ENCODE data around the gene ST6GAL2. TPM values are rescaled to one million over a fixed set of nuclear protein-coding genes. Genes with fewer than 3 reads are reported as not detected.
A peak's percentile ranks its signal among the peaks of the same experiment; 100 is the strongest.

ST6GAL2 gene, protein sequence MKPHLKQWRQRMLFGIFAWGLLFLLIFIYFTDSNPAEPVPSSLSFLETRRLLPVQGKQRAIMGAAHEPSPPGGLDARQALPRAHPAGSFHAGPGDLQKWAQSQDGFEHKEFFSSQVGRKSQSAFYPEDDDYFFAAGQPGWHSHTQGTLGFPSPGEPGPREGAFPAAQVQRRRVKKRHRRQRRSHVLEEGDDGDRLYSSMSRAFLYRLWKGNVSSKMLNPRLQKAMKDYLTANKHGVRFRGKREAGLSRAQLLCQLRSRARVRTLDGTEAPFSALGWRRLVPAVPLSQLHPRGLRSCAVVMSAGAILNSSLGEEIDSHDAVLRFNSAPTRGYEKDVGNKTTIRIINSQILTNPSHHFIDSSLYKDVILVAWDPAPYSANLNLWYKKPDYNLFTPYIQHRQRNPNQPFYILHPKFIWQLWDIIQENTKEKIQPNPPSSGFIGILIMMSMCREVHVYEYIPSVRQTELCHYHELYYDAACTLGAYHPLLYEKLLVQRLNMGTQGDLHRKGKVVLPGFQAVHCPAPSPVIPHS
- total RNA-seq (ENCODE audit: unreplicated experiment) = 5.9 TPM
- long read RNA-seq, partial matches to known transcripts = 1 of 1 reads
- long read RNA-seq, other reads (novel, unspliced or antisense) = 0 of 1 reads

DNA sequence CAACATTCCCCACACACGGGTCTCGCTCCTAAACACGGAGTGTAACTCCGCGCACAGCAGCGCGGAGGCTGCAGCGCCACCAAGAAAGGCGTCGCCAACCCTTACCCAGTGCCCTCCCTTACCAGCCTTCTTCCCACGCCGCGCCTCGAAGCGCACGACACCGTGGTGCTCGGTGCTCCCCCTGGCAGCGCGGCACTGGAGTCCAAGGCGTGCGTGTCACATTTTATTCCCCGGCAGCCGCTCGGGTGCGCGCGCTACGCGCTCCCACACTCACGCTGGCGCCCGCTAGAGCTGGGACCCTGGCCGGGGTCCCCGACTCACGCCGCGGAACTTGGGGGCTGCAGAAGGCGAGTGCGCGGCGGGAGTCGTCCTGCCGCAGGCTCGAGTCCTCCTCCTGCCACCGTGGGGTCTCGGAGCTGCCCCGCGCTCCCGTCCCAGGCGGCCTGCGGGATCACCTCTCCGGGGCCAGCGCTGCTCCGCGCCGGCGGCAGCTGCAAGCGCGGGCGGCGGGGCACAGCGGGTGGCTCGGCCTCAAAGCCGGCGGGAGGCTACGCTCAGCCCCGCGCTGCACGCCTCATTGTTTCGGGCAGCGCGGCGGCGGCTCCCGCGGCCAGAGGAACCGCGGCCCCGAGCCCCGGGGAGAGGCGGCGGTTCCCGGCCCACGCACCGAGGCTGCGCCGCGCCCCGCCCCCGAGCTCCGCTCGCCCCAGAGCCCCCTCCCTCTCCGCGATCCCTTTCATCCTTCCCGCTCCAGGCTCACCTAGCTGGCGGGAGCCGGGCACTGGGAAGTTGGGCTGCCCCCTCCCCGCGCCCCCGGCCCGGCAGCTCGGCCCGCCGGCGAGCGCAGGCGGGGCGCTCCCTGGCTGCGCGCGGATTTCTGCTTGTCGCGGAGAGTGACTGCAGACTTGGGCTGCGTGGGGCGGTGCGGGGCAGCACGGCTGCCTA is at the start of gene ST6GAL2:
TSS of gene ST6GAL2 (minus strand) at position 197 of the 945 bp plus-strand sequence. CDS start 42,190 bp downstream, outside the sequence.
- Mint-ChIP-seq H3K9me3 (ENCODE audit: unreplicated experiment) (peaks cover 12% of the 10 kb centered on the region), H3K27me3 (ENCODE audit: unreplicated experiment) (peaks cover 11% of the 10 kb centered on the region), H3K4me1 (ENCODE audit: low read depth, unreplicated experiment) (peaks cover 9% of the 10 kb centered on the region), H3K36me3 (ENCODE audit: unreplicated experiment) (no peaks in the 10 kb centered on the region), H3K4me3 (ENCODE audit: unreplicated experiment) (peak within 1 kb of the TSS; percentile 97), H3K27ac (ENCODE audit: unreplicated experiment) (peak within 1 kb of the TSS; percentile 65)
- TF ChIP-seq, protein P1, sequence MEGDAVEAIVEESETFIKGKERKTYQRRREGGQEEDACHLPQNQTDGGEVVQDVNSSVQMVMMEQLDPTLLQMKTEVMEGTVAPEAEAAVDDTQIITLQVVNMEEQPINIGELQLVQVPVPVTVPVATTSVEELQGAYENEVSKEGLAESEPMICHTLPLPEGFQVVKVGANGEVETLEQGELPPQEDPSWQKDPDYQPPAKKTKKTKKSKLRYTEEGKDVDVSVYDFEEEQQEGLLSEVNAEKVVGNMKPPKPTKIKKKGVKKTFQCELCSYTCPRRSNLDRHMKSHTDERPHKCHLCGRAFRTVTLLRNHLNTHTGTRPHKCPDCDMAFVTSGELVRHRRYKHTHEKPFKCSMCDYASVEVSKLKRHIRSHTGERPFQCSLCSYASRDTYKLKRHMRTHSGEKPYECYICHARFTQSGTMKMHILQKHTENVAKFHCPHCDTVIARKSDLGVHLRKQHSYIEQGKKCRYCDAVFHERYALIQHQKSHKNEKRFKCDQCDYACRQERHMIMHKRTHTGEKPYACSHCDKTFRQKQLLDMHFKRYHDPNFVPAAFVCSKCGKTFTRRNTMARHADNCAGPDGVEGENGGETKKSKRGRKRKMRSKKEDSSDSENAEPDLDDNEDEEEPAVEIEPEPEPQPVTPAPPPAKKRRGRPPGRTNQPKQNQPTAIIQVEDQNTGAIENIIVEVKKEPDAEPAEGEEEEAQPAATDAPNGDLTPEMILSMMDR (IDR thresholded peaks at IDR 0.05; ENCODE audit: partially characterized antibody, unreplicated experiment) = no peak
- peak; percentile 70 for DNase-seq

DNA sequence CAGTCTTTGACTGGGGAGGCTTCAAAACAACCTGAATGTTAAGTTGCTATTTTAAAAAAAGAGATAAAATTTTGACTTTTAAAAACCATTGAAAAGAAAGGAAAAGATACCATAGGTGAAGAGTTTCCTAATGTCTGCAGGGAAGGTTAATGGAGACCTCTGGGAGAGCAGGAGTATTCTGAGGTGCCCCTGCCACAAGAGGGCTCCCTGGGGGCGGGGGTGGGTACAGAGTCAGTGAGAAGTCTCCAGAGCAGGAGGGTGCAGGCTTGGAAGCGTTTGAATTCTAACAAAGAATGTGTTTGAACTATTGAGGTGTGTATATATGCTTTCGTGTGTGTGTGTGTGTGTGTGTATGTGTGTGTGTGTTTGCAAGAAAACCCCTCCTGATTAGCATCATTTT is 46.7 kb upstream of the ST6GAL2 start:
- TF ChIP-seq, protein P1 (IDR thresholded peaks at IDR 0.05; ENCODE audit: partially characterized antibody, unreplicated experiment) = no peak
- no peaks in the 10 kb centered on the region for H3K36me3 Mint-ChIP-seq (ENCODE audit: unreplicated experiment)

DNA sequence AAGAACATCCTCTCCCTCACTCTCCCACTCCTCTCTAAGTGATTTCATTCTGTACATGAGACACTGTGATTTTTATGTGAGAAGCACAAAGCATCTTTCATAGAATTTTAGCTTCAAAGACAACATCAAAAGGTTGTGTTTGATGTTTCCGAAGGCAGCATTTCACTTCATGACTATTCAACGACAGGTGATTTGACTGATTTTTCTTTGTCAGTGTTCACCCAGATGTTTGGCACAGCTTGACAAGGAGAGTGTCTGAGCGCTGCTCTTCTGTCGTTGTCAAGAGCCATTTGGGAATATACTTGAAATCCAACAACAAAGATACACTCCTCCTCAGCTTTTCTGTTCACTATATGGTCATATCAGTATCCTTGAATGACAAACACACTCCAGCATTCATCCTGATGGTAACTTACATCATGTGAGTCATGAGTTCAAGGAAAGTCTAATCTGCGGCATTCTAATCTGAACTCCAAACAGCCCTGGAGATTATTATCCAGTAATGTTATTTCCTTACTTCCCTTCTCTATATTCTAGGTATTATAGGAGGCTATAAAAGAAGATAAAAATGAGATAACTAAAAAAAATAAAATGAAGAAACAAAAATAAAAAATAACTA is 45.9 kb upstream of the ST6GAL2 start:
- no peaks in the 10 kb centered on the region for H3K27me3 Mint-ChIP-seq (ENCODE audit: unreplicated experiment)
- DNase-seq = no peak
- no peak overlapping the region for H3K4me3 Mint-ChIP-seq (ENCODE audit: unreplicated experiment)
- TF ChIP-seq, protein P1 (IDR thresholded peaks at IDR 0.05; ENCODE audit: partially characterized antibody, unreplicated experiment) = no peak
- no peaks in the 10 kb centered on the region for H3K36me3 Mint-ChIP-seq (ENCODE audit: unreplicated experiment)
- no peaks in the 10 kb centered on the region for H3K4me1 Mint-ChIP-seq (ENCODE audit: low read depth, unreplicated experiment)
- no peak overlapping the region for H3K27ac Mint-ChIP-seq (ENCODE audit: unreplicated experiment)
- no peaks in the 10 kb centered on the region for H3K9me3 Mint-ChIP-seq (ENCODE audit: unreplicated experiment)

More for the DNA sequence above, 46.7 kb upstream of the ST6GAL2 start:
- no peaks in the 10 kb centered on the region for H3K27me3 Mint-ChIP-seq (ENCODE audit: unreplicated experiment)
- H3K9me3 Mint-ChIP-seq (ENCODE audit: unreplicated experiment) = no peaks in the 10 kb centered on the region
- no peak overlapping the region for H3K4me3 Mint-ChIP-seq (ENCODE audit: unreplicated experiment)
- H3K27ac Mint-ChIP-seq (ENCODE audit: unreplicated experiment) = no peak overlapping the region
- DNase-seq = no peak
- no peaks in the 10 kb centered on the region for H3K4me1 Mint-ChIP-seq (ENCODE audit: low read depth, unreplicated experiment)

DNA sequence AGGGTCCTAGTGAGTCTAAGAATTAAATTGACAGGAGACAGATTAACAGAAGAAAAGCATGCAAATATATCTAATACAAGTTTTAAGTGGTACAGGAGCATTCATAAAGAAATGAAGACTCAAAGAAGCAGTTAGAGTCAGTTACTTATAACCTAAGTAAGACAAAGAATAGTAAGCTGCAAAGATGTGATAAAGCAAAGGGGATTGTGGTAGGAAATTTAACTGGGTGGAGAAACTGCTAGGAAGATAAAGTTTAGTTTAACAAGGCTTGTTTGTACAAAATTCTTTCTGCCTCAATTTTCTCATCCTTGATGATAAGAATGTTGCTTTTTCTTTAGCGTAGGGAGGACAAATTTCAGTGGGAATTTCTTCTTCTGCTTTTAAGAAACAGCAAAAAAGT is 35.5 kb upstream of the ST6GAL2 start:
- Mint-ChIP-seq H3K36me3 (ENCODE audit: unreplicated experiment) (peaks cover 3% of the 10 kb centered on the region), H3K4me1 (ENCODE audit: low read depth, unreplicated experiment) (no peaks in the 10 kb centered on the region), H3K27ac (ENCODE audit: unreplicated experiment) (no peak overlapping the region)

More for the DNA sequence above, 35.5 kb upstream of the ST6GAL2 start:
- Mint-ChIP-seq H3K4me3 (ENCODE audit: unreplicated experiment) (no peak overlapping the region), H3K9me3 (ENCODE audit: unreplicated experiment) (no peaks in the 10 kb centered on the region), H3K27me3 (ENCODE audit: unreplicated experiment) (peaks cover 2% of the 10 kb centered on the region)
- TF ChIP-seq, protein P1 (IDR thresholded peaks at IDR 0.05; ENCODE audit: partially characterized antibody, unreplicated experiment) = no peak
- DNase-seq = no peak
